Erythroblast (primary cell): ENCODE results near the gene LOXHD1.

Experiments
- DNase-seq, 2 experiments: peaks; one replicate each; lab custom pipeline; 2025; lab: John Stamatoyannopoulos, UW
- GATA1 ChIP-seq: IDR thresholded peaks from 2 replicates; pipeline ENCODE4 v1.6.1; 2011; ENCODE audit warnings: low read depth, mild to moderate bottlenecking, control low read depth, low read length, moderate library complexity
- POLR2A ChIP-seq: IDR thresholded peaks from 2 replicates; pipeline ENCODE4 v1.6.1; 2011; ENCODE audit warnings: mild to moderate bottlenecking, low read length

Gene LOXHD1

GRCh38 chr18:46447323-46447722, 209.7 kb downstream of the LOXHD1 start:
- DNase-seq: peak in 1 of 2 experiments; percentile 13
- TF ChIP-seq GATA1: no peak
- TF ChIP-seq POLR2A: no peak

GRCh38 chr18:46445522-46446313, 211.3 kb downstream of the LOXHD1 start:
- TF ChIP-seq GATA1 (no peak), POLR2A (no peak)
- DNase-seq: no peak

- no peak for DNase-seq
- no peak for TF ChIP-seq POLR2A
- no peak for TF ChIP-seq GATA1
These were observed 218.0 kb downstream of the LOXHD1 start for GRCh38 chr18:46439037-46439436.

GRCh38 chr18:46437061-46437460, 220.0 kb downstream of the LOXHD1 start:
- TF ChIP-seq POLR2A (no peak), GATA1 (no peak)
- no peak for DNase-seq

- TF ChIP-seq GATA1: no peak
- TF ChIP-seq POLR2A: no peak
- DNase-seq: no peak
These were observed 220.4 kb downstream of the LOXHD1 start for GRCh38 chr18:46436621-46437020.

- no peak for DNase-seq
- no peak for TF ChIP-seq POLR2A
- no peak for TF ChIP-seq GATA1
These were observed 222.0 kb downstream of the LOXHD1 start for GRCh38 chr18:46435031-46435430.

- TF ChIP-seq GATA1: no peak
- no peak for DNase-seq
These were observed 222.4 kb downstream of the LOXHD1 start for GRCh38 chr18:46434629-46435028.

- TF ChIP-seq GATA1 (no peak), POLR2A (no peak)
- DNase-seq: no peak
These were observed 223.7 kb downstream of the LOXHD1 start for GRCh38 chr18:46433121-46433826.

- TF ChIP-seq POLR2A (no peak), GATA1 (no peak)
- DNase-seq: no peak
These were observed 225.4 kb downstream of the LOXHD1 start for GRCh38 chr18:46431522-46432171.

GRCh38 chr18:46429649-46430224, 227.3 kb downstream of the LOXHD1 start:
- DNase-seq: no peak
- TF ChIP-seq POLR2A (no peak), GATA1 (no peak)

GRCh38 chr18:46429130-46429529, 227.9 kb downstream of the LOXHD1 start:
- DNase-seq: no peak
- TF ChIP-seq POLR2A: no peak
- no peak for TF ChIP-seq GATA1

GRCh38 chr18:46428368-46428767, 228.7 kb downstream of the LOXHD1 start:
- DNase-seq: no peak
- no peak for TF ChIP-seq GATA1
- no peak for TF ChIP-seq POLR2A

- TF ChIP-seq GATA1 (no peak), POLR2A (no peak)
These were observed 229.6 kb downstream of the LOXHD1 start for GRCh38 chr18:46427216-46427995.

More at GRCh38 chr18:46427216-46427995, 229.6 kb downstream of the LOXHD1 start:
- no peak for DNase-seq
